ENCODE results near the gene MYO1F. TPM values are rescaled to one million over a fixed set of nuclear protein-coding genes. Genes with fewer than 3 reads are reported as not detected.
"Not testable (repeated sequence)": the region's sequence is repeated elsewhere in the genome, so short reads cannot be mapped to it uniquely, and the experiment has no call there.

The MYO1F gene
- total RNA-seq = 100 to 1,000 TPM; 216 to 232 TPM

DNA sequence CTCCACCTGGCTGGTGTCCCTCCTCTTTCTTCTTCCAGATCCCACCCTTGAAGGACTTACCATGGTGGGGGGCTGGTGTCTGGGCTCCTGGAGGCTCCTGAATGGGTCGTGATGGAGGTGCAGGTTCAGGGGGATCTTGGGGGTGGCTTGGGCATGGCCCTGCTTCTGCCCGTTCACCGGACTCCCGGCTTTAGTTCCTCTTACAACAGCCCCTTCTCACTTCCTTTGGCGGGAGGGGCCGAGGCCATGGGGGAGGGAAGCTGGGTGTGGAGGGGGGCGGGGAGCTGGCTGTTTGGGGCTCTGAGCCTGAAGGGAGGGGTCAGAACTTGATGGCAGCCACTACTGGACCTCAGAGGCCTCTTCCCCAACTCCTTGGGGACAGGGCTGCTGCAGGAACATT, at the start of gene MYO1F:
MYO1F (minus strand) TSS at position 196 of the 400 bp plus-strand sequence; CDS start at position 63, 133 bp downstream.
- peak; percentile 78 for DNase-seq (ENCODE audit: low spot score)

DNA sequence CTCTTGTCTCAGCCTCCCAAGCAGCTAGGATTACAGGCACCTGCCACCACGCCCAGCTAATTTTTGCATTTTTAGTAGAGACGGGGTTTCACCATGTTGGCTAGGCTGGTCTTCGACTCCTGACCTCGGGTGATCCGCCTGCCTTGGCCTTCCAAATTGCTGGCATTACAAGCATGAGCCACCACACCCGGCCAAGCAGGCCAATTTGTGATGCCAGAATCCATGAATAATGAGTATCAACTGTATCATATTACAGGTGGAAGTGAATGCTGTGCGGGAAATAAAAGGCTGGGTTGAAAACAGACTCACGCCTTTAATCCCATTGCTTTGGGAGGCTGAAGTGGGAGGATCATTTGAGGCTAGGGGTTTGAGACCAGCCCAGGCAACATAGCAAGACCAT, 49.6 kb upstream of the MYO1F start:
- H3K4me3 Mint-ChIP-seq = no peak overlapping the region
- no peaks in the 10 kb centered on the region for H3K36me3 Mint-ChIP-seq
- no peak for ATAC-seq
- no peaks in the 10 kb centered on the region for H3K27me3 Mint-ChIP-seq
- no peak for DNase-seq (ENCODE audit: low spot score)
- H3K27ac Mint-ChIP-seq = no peak overlapping the region
- H3K9me3 Mint-ChIP-seq = no peaks in the 10 kb centered on the region
- peaks cover 5 to 7% of the 10 kb centered on the region in 2 donors for H3K4me1 Mint-ChIP-seq (ENCODE audit: low read depth in 2 of 2)

More for the DNA sequence above, at the start of gene MYO1F:
- peaks cover 51 to 52% of the 10 kb centered on the region in 2 donors for H3K4me1 Mint-ChIP-seq (ENCODE audit: low read depth in 2 of 2)
- H3K27me3 Mint-ChIP-seq = no peaks in the 10 kb centered on the region
- peak within 1 kb of the TSS; percentile 73 to 89 for H3K27ac Mint-ChIP-seq
- peak within 1 kb of the TSS; percentile 94 for H3K4me3 Mint-ChIP-seq
- peaks cover 3% of the 10 kb centered on the region for H3K9me3 Mint-ChIP-seq
- peak; percentile 14 to 56 for ATAC-seq
- H3K36me3 Mint-ChIP-seq = peaks cover 12% of the 10 kb centered on the region

DNA sequence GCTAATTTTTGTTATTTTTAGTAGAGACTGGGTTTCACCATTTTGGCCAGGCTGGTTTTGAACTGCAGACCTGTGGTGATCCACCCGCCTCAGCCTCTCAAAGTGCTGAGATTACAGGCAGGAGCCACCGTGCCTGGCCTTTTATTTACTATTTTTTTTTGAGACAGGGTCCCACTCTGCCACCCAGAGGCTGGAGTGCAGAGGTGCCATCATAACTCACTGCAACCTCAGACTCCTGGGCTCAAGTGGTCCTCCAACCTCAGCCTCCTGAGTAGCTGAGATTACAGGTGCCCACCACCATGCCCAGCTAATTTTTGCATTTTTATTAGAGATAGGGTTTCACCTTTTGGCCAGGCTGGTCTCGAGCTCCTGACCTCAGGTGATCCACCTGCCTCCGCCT, 45.6 kb upstream of the MYO1F start:
- H3K9me3 Mint-ChIP-seq; H3K27ac Mint-ChIP-seq; H3K36me3 Mint-ChIP-seq; ATAC-seq; H3K27me3 Mint-ChIP-seq; H3K4me1 Mint-ChIP-seq (ENCODE audit: low read depth in 2 of 2); DNase-seq (ENCODE audit: low spot score); H3K4me3 Mint-ChIP-seq: not testable (repeated sequence)

DNA sequence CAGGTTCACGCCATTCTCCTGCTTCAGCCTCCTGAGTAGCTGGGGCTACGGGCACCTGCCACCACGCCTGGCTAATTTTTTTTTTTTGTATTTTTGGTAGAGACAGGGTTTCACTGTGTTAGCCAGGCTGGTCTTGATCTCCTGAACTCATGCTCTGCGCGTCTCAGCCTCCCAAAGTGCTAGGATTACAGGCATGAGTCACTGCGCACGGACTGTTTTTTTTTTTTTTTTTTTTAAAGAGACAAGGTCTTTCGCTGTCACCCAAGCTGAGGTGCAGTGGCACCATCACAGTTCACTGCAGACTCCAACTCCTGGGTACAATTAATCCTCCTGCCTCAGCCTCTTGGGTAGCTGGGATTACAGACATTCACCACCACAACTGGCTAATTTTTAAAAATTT, 41.5 kb upstream of the MYO1F start:
- Mint-ChIP-seq H3K9me3 (no peaks in the 10 kb centered on the region), H3K4me1 (ENCODE audit: low read depth in 2 of 2) (peaks cover 12 to 16% of the 10 kb centered on the region in 2 donors), H3K36me3 (no peaks in the 10 kb centered on the region), H3K27me3 (no peaks in the 10 kb centered on the region), H3K27ac (no peak overlapping the region), H3K4me3 (no peak overlapping the region)
- no peak for ATAC-seq
- no peak for DNase-seq (ENCODE audit: low spot score)

DNA sequence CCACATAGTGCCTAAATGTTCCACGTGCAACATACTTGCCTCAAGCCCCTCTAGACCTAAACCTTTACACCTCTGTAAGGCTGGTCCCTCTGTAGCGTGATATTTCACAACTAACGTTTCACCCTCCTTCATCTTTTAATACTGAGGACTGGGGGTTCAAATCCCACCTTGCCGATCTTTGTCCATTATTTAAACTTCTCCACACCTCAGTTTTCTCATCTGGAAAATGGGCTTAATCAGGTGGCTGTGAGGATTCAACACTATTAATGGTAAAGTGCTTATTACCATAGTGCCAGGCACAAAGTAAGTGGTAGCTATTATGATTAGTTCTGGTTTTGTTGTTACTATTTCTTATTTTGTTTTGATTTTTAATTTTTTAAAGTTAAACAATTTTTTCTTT, 40.7 kb upstream of the MYO1F start:
- Mint-ChIP-seq H3K27ac (no peak overlapping the region), H3K27me3 (no peaks in the 10 kb centered on the region), H3K4me1 (ENCODE audit: low read depth in 2 of 2) (peaks cover 12 to 17% of the 10 kb centered on the region in 2 donors), H3K9me3 (no peaks in the 10 kb centered on the region), H3K36me3 (no peaks in the 10 kb centered on the region), H3K4me3 (no peak overlapping the region)
- ATAC-seq (no peak), DNase-seq (ENCODE audit: low spot score) (no peak)

DNA sequence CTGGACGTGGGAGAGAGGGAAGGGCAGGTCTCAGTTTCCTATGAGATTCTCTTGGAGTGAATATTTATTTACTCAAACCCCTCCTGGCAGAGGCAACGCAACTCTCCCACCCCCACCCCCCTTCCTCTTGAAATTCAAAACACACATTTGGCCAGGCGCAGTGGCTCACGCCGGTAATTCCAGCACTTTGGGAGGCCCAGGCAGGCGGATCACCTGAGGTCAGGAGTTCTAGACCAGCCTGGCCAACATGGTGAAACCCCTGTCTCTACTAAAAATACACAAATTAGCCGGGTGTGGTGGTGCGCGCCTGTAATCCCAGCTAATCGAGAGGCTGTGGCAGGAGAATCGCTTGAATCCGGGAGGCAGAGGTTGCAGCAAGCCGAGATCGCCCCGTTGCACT, 40.1 kb upstream of the MYO1F start:
- peaks cover 16 to 21% of the 10 kb centered on the region in 2 donors for H3K4me1 Mint-ChIP-seq (ENCODE audit: low read depth in 2 of 2)
- not testable (repeated sequence) for H3K27me3 Mint-ChIP-seq; H3K27ac Mint-ChIP-seq; H3K36me3 Mint-ChIP-seq; ATAC-seq; H3K9me3 Mint-ChIP-seq; H3K4me3 Mint-ChIP-seq; DNase-seq (ENCODE audit: low spot score)

DNA sequence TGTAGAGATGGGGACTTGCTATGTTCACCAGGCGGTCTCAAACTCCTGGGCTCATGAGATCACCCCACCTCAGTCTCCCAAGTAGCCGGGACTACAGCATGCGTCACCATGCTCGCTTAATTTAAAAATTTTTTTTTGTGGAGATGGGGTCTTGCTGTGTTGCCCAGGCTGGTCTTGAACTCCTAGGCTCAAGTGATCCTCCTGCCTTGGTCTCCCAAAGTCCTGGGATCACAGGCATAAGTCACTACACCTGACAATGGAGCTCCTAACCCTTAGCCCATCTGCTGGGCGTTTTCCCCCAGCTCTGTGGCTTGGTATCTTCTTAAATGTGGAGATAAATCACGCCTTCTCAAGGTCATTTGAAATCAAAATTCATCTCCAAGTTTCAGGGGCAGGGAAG, 39.6 kb upstream of the MYO1F start:
- Mint-ChIP-seq H3K27ac (no peak overlapping the region), H3K4me3 (no peak overlapping the region), H3K4me1 (ENCODE audit: low read depth in 2 of 2) (peaks cover 16 to 24% of the 10 kb centered on the region in 2 donors), H3K36me3 (no peaks in the 10 kb centered on the region), H3K27me3 (no peaks in the 10 kb centered on the region), H3K9me3 (no peaks in the 10 kb centered on the region)
- DNase-seq (ENCODE audit: low spot score) (no peak), ATAC-seq (no peak)

DNA sequence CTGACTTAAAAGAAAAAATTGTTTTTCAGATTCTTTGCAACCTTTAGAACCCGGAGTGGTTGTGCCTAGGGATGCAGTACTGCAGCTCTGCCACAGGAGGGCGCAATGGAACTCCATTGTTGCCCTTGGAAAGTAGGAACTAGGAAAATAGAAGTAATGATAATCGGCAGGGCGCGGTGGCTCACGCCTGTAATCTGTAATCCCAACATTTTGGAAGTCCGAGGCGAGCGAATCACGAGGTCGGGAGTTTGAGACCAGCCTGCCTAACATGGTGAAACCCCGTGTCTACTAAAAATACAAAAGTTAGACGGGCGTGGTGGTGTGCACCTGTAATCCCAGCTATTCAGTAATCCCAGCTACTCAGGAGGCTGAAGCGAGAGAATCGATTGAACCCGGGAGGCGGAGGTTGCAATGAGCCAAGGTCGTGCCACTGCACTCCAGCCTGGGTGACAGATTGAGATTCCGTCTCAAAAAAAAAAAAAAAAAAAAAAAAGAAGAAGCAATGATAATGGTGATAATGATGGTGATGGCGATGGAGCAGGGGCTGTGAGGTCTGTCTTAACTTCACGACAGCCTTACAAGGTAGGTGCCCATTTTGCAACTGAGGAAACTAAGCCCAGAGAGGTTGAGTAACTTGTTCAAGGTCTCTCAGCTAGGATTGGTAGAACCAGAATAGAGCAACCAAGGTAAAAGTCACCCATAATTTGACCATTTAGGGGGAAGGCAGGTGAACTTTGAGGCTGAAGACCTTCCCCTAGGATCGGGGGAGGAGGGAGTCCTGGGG, 38.8 kb upstream of the MYO1F start:
- H3K27me3 Mint-ChIP-seq = no peaks in the 10 kb centered on the region
- DNase-seq (ENCODE audit: low spot score) (no peak), ATAC-seq (no peak)
- H3K36me3 Mint-ChIP-seq = no peaks in the 10 kb centered on the region
- peaks cover 16 to 24% of the 10 kb centered on the region in 2 donors for H3K4me1 Mint-ChIP-seq (ENCODE audit: low read depth in 2 of 2)
- H3K4me3 Mint-ChIP-seq = no peak overlapping the region
- no peak overlapping the region for H3K27ac Mint-ChIP-seq
- no peaks in the 10 kb centered on the region for H3K9me3 Mint-ChIP-seq

DNA sequence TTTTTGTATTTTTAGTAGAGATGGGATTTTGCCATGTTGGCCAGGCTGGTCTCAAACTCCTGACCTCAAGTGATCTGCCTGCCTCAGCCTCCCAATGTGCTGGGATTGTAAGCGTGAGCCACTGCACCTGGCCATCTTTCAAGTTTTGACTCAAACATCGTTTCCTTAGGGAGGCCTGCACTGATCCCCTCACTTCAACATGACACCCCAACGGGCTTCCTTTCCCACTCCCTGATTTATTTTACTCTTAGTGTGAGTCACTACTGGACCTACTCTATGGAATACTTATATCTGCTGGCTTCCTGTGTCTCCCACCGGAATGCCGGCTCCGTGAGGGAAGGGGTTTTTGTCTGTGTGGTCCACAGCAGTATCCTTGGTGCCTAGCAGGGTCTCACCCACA, 37.8 kb upstream of the MYO1F start:
- Mint-ChIP-seq H3K4me3 (no peak overlapping the region), H3K27me3 (no peaks in the 10 kb centered on the region), H3K4me1 (ENCODE audit: low read depth in 2 of 2) (peaks cover 20 to 24% of the 10 kb centered on the region in 2 donors), H3K36me3 (no peaks in the 10 kb centered on the region), H3K9me3 (no peaks in the 10 kb centered on the region), H3K27ac (no peak overlapping the region)
- DNase-seq (ENCODE audit: low spot score) (no peak), ATAC-seq (no peak)

DNA sequence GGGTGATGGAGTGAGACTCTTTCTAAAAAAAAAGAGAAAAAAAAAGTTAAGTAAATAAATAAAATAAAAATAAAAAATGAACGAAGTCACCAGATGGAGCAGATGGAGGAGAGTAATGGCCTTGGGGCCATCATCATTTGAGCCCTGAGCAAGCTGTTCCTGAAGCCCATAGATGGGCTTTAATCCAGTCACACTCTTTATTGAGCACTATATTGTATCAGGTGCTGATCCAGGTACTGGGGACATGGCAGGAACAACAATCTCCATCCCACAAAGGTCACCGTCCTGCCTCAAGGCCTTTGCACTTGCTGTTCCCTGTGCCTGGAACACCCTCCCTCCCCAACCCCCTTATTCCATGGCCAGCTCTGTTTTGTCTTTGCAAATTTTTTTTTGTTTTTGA, 37.2 kb upstream of the MYO1F start:
- no peak overlapping the region for H3K4me3 Mint-ChIP-seq
- DNase-seq (ENCODE audit: low spot score) (no peak), ATAC-seq (no peak)
- no peak overlapping the region for H3K27ac Mint-ChIP-seq
- H3K36me3 Mint-ChIP-seq = no peaks in the 10 kb centered on the region
- H3K9me3 Mint-ChIP-seq = no peaks in the 10 kb centered on the region
- peaks cover 26 to 29% of the 10 kb centered on the region in 2 donors for H3K4me1 Mint-ChIP-seq (ENCODE audit: low read depth in 2 of 2)
- H3K27me3 Mint-ChIP-seq = no peaks in the 10 kb centered on the region

DNA sequence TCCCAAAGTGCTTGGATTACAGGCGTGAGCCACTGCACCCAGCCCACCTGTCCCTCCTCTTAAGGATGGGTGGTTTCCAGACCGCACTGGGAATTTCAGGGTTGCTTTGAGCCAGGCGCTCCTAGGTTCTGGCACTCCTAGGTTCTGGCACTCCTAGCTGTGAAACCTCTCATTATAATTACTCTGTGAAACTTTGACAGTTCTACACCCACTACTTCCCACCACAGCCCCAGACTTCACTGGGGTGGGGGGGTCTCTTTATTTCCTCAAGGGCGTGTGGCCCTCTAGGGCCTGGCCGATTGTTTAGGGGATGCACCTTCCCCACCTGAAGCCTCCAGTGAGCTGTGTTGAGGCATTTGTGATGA, 35.5 kb upstream of the MYO1F start:
- peak overlapping the region; percentile 44 for H3K4me3 Mint-ChIP-seq
- no peaks in the 10 kb centered on the region for H3K27me3 Mint-ChIP-seq
- peaks cover 40 to 41% of the 10 kb centered on the region in 2 donors for H3K4me1 Mint-ChIP-seq (ENCODE audit: low read depth in 2 of 2)
- ATAC-seq (peak in 1 of 2 donors; percentile 41), DNase-seq (ENCODE audit: low spot score) (no peak)
- no peaks in the 10 kb centered on the region for H3K36me3 Mint-ChIP-seq
- no peaks in the 10 kb centered on the region for H3K9me3 Mint-ChIP-seq
- peak overlapping the region in 1 of 2 donors; percentile 18 for H3K27ac Mint-ChIP-seq

DNA sequence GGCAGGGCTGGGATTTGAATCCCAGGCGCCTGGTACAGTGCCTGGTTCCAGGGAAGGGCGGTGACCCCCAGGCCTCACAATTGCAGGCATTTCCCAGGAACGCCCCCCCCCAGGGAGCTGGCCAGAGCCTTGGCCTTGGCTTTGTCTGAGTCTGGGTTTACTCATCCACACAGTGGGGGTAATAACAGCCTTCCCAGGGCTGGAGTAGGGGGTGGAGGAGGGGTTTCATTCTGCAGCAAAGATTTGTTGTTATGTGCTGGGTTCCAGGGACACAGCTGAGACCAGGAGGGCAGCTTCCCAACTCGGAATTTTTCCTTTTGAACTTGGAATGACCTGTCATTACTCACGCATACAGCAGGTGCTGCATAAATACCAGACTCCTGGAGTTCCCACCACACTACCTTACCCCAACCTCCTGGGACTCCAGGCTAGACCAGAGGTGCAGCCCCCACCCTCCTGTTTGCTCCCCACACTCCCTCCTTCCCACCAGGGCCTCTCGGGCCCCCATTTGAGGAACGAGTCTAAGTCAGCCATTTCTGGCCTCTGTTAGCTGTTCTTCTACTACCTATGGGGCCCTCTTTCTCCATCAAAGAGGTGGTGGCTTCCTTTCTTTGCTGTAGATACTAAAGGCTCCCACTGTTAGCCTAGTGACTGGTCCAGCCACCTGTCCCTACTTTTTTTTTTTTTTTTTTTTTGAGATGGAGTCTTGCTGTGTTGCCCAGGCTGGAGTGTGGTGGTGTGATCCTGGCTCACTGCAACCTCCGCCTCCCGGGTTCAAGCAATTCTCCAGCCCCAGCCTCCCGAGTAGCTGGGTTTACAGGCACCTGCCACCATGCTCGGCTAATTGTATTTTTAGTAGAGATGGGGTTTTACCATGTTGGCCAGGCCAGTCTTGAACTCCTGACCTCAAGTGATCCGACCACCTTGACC, 34.9 kb upstream of the MYO1F start:
- ATAC-seq (no peak), DNase-seq (ENCODE audit: low spot score) (no peak)
- H3K9me3 Mint-ChIP-seq = no peaks in the 10 kb centered on the region
- peaks cover 41 to 42% of the 10 kb centered on the region in 2 donors for H3K4me1 Mint-ChIP-seq (ENCODE audit: low read depth in 2 of 2)
- peak overlapping the region; percentile 57 for H3K4me3 Mint-ChIP-seq
- no peaks in the 10 kb centered on the region for H3K27me3 Mint-ChIP-seq
- H3K27ac Mint-ChIP-seq = peak overlapping the region in 1 of 2 donors; percentile 18
- no peaks in the 10 kb centered on the region for H3K36me3 Mint-ChIP-seq

DNA sequence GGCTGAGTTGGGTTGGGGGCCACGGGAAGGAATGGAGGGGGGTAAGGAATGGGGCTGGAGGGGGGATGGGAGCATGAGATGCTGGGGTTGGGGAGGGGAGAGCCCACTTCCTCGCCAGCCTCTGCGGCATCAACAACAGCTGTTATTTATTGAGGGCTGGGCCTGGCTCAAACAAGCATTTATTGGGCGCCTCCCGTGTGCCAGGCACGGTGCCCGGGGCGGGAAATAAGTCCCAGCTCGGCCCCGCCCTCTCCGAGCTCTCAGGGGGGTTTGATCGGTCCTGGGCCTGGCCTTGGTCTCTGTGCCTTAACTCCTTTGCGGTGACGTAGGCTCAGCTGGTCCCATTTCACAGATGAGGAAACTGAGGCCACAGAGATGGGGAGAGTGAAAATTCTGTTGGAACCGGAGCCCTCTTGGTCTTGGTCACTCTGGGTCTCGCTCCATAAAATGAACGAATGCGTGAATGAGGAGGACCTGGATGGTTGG, 34.2 kb upstream of the MYO1F start:
- ATAC-seq (no peak), DNase-seq (ENCODE audit: low spot score) (no peak)
- Mint-ChIP-seq H3K27me3 (no peaks in the 10 kb centered on the region), H3K4me1 (ENCODE audit: low read depth in 2 of 2) (peaks cover 45 to 46% of the 10 kb centered on the region in 2 donors), H3K4me3 (peak overlapping the region; percentile 57), H3K36me3 (no peaks in the 10 kb centered on the region), H3K9me3 (no peaks in the 10 kb centered on the region), H3K27ac (no peak overlapping the region)

DNA sequence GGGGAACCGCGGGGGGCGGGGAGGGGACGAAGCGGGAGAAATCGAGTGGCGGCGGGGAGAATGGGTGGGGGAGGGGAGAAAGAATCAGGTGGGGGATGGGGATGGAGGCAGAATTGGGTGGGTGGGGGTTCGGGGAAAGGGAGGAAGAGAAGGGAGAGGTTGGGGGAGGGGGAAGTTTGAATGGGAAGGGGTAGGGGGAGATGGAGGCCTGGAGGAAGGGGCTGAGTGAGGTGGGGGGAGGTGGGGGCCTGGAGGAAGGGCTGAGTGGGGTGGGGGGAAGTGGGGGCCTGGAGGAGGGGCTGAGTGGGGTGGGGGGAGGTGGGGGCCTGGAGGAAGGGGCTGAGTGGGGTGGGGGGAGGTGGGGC, 33.7 kb upstream of the MYO1F start:
- no peaks in the 10 kb centered on the region for H3K9me3 Mint-ChIP-seq
- no peak overlapping the region for H3K27ac Mint-ChIP-seq
- H3K4me3 Mint-ChIP-seq = no peak overlapping the region
- ATAC-seq (no peak), DNase-seq (ENCODE audit: low spot score) (no peak)
- H3K4me1 Mint-ChIP-seq (ENCODE audit: low read depth in 2 of 2) = peaks cover 45% of the 10 kb centered on the region in 2 donors
- no peaks in the 10 kb centered on the region for H3K36me3 Mint-ChIP-seq
- no peaks in the 10 kb centered on the region for H3K27me3 Mint-ChIP-seq

Data from natural killer cell treated with Interleukin-12 subunit alpha and Interleukin-12 subunit beta and Interleukin-15 and Interleukin-18, amount 100 ng/mL, for 72 hours (primary cell).